Stimulated activated CD4-positive, alpha-beta T cell treated with anti-CD3 and anti-CD28 coated beads, Interleukin-15, amount 100 ng/mL, for 48 hours (primary cell): ENCODE data around the gene KIF15.

Experiments
- DNase-seq, 2 donors: peaks; one replicate each; pipeline ENCODE4 v3.0.0-alpha.2; 2020; ENCODE audit warnings: low read depth in 2 of 2

KIF15 gene

DNA sequence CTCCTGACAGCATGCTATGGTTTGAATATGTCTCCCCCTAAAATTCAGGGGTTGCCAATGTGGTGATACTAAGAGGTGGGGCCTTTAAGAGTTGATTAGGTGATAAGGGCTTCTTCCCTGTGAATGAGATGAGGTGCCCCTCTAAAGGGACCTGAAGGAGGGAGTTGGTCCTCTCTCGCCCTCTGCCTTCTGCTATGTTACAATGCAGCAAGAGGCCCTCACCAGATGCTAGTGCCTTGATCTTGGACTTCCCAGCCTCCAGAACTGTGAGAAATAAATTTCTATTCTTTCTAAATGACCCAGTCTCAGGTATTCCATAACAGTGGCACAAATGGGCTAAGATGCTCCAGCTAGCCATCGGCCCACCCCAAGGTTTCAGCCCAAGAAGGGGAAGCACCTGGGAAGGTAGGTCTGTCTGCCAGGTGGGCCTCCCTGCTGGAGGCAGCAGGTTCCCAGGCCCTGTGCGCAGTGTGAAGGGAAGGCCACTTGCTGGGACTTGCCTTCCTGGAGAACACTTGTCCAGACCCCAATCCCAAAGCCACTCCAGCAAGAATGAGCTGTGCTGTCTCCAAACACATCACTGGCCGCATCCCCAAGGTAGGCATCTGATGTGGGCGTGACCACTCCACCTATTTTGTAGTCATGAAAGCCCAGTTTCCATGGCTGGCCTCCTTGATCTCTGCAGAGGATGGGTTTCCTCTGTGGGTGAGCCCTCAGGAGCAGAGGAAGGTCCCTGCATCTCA lies 121.8 kb downstream of the KIF15 start:
- DNase-seq: no peak

DNA sequence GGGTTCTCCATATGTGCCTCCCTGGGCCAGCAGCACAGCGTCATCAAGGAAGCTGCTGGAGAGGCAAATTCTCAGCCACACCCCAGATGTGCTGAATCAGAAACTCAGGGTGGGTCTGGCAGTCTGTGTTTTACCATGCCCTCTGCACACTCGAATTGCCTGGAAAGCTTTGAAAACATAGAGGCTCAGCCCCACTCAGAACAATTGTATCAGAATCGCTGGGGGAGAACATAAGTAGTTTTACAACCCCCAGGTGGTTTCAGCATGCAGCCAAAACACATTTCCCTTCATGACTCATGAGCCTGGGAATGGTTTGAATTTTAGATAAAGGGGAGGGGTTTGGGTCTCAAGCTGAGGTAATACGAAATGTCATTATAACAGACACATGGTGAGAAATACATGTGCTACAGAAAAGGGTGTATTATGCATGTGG lies 122.4 kb downstream of the KIF15 start:
- no peak for DNase-seq

DNA sequence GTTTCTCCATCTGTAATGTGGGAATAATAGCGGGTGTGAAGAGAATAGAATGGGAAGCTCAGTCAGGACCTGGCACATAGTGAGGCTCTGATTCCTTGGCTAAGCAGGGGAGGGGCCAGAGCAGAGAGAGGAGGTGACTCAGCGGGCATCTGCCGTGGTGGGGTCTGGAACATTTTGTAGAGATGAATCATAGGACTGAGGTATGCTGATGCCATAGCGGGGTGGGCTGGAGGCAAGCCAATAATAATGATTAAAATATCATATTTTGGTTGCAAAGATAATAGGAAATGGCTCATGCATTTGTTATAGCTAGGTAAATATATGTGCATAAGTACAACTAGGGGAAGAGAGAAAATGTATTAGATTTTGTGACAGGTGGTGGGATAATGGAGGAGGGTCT lies 124.0 kb downstream of the KIF15 start:
- DNase-seq: no peak

DNA sequence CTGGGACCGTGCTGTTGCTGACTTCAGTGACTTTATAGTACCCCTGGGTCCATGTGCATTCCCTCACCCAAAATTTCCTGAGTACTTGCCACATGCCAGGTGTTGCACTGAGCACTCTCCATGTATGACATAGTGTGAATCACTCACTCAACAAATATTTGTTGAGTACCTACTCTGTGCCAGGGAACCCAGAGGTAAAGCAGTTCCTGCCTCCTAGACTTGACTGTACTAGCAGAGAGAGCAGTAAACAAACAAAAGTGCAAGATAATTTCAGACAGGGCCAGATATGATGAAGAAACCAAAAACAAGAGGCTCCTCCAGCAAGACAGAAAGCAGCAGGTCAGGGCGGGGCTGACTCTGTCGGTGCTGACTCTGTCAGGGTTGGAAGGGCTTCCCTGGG lies 125.0 kb downstream of the KIF15 start:
- DNase-seq: no peak

DNA sequence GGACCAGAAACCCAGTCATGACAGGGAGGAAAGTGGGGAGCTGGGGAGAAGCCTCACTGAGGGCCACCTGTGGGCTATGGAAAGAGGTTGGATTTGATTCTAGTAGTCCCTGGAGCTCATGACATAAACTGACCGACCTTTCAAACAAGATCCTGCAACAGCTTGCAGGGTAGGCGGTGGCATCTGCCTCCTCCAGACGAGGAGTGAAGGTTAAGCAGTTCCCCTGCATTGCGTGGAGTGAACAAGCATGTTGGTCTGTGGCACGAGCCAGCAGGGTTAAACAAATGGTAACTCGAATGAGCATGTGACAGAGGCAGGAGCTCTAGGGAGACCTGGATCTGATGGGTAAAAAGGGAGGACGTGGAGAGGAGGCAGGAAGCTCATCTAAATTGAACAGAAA lies 125.5 kb downstream of the KIF15 start:
- no peak for DNase-seq

DNA sequence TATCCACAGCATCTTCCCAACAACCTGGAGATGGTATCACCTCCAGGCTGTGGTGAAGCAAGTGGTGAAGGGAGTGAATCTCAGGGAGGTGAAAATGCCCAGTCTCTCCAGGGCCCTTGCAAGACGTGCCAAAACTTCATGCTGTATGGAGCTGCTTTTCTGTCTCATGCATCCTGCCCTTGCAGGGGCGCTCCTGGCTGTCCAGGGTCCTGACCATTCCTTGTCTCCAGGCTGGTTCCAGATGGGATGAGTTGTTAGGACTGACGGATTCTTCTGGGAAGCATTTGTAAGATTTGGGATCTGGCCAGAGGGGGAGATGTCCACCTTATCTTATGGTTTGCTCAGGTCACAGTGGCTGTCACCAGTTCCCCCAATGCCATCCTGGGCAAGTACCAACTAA lies 128.7 kb downstream of the KIF15 start:
- DNase-seq: no peak

DNA sequence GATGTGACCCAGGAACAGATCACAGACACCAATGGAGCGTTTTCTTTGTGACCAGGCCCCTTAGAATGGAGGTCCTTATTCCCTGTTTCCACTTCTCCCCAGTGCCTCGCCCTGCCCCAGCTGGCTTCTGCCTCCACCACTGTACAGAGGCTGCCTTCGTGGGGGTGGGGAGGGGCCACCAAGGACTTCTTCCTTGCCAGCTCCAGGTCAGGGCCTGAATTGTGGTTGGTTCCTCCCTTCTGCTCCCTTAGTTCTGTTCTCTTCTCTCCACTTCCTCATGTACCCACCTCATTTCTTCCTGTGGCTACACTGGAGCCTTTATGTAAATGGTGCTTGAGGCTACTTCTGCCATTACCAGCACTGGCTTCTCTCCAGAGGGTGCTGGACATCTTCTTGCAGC lies 129.3 kb downstream of the KIF15 start:
- DNase-seq: no peak

DNA sequence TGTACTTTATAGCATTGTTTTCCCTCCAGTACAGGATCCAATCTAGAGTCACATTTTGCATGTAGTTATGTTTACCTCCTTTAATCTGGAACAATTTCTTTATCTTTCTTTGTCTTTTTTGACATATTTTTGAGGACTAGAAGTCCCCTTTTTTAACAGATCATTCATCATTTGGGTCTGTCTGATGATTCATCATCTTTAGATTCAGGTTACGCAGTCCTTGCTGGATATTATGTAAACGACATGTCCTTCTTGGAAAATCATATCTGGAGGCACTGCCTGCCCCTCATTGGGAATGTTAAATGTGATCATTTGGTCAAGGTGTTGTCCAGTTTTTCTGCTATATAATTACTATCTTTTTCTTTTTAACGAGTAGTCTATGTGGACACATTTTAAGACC lies 131.1 kb downstream of the KIF15 start:
- no peak for DNase-seq

DNA sequence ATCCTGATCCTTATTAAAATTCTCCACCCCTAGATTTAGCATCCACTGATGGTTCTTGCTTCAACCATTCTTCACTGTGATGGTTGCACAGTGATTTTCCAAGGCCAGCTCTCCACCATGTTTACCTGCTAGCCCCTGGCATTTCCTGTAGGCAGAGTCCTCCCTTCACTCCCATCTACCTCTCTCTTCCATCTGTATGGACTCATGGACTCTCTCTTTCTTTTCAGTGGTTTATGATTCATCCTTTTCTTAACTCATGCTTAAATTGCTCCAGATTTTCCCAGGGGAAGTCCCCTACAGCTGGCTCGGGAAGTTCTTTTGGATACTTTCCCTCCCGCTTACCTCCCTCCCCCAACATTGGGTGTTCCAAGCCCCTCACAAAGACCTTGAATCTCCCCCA lies 131.5 kb downstream of the KIF15 start:
- DNase-seq: no peak

DNA sequence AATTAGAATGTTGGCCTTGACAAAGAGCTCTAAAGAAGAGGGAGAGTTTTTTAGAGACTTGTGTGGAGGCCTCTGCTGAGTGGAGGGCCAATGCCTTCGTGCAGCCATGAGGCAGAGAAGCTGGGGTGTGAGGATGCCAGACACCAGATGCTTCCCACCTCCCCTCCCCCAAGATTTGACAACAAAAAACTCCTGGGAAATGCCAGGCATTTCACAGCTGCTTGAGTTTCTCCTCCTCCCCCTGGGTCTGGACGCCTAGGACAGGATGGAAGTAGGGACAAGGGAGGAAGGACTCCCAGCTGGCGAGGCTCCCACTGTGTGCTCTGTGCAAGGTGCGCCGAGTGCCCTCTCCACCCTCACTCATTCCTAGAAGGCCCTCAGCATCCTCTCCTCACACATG lies 132.9 kb downstream of the KIF15 start:
- no peak for DNase-seq

DNA sequence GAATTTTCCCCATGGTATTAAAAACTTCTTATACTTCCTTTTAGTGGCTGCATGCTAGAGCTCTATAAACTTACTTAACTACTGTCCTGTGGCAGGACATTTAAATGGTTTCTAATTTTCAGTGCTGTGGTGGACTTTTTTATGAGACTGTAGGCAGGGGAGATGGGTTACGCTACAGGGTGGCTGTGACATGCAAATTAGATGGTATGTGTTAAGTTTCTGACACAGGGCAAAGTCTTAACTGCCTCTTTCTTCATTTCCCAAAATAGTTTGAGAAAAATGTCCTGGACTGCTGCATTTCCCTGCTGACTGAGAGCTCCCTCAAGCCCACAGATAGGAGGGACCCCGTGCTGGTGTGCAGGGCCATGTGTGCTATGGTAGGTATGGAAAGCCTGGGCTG lies 134.8 kb downstream of the KIF15 start:
- DNase-seq: no peak

DNA sequence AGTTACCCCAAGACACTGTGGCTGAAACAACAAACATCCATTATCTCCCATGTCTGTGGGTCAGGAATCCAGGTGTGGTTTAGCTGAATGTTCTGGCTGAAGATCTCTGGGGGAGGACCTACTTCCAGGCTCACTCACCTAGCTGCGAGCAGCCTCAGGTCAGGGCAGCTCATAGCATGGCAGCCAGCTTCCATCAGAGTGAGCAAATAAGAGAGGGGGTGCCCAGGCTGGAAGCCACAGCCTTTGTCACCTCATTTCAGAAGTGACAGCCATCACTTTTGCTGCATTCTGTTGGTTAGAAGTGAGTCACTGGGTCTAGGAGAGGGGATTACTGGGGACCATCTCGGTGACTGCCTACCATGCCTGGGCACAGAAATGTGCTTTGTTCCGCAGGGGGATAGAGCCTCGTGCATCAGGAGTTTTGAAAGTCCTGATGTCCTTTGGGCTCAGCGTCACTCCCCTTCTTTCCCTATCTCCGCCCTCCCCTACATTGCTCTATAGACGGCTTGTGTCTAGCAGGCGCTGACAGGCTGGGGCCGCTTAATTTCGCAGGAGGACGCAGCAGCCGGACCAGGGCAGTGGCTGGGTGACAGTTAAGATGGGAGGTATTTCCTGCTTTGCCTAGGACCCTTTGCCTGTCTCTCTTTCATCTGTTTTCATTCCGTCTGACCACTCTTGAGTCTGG lies 138.2 kb downstream of the KIF15 start:
- DNase-seq: no peak

DNA sequence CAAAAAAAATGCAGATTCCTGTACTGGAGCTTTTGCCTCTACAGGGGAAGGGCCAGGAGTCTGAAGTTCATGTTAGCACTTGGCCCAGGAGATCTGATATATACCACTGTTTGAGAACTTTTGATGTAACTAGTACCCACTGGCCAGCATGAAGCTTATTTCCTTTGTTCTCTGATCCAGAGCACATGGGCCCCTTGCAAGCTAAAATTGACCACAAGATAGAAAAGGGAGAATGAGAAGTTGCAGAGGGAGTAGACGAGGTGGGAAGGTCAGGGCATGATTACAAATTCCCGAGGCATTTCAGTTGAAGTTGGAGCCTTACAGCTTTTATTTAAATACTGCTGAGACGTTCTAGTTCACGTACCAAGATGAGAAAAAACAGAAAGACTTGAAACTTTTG lies 141.0 kb downstream of the KIF15 start:
- no peak for DNase-seq
